HCEC 1CT (cell line): Measurements from ENCODE around the gene FILIP1.

Source experiments
- DNase-seq: peaks from one replicate; pipeline ENCODE4 v3.0.0-alpha.2; 2017

The FILIP1 gene

DNA sequence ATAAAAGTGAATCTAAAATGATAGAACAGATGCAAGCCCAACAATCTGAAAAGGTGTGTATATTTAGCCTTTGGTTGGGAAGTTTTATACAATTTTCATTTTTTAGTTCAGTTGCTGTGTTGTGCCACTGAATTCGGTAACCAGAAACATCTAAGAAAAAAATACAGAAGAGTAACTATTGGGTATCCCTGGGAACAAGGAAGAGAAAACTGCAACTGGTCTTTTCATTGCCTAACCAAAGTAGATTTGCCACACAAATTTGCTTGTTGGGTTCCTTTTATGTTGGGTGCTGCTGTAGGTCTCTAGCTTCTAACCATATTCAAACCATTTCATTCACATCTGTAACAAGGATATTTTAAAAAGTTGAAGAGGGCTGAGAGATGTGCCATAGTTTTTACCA, 206.2 kb downstream of the FILIP1 start:
- DNase-seq, result no peak

DNA sequence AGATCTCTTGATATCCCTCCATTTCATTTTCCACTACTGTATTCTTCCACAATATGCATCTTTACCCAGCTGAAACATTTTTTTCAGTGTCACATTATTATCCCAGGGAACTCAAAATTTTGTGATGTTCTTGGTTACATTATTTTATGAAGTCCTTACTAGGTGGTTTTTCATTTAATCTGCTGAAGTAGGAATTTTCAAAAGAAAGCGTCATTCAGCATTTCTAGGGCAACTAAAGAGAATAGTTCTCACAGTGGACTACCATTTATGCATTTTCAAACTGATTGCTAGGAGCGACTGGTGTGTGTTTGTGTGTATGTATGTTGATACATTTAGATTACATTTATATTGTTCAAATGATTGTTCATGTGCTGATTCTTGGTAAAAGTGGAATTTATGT, 206.6 kb downstream of the FILIP1 start:
- DNase-seq, result no peak

DNA sequence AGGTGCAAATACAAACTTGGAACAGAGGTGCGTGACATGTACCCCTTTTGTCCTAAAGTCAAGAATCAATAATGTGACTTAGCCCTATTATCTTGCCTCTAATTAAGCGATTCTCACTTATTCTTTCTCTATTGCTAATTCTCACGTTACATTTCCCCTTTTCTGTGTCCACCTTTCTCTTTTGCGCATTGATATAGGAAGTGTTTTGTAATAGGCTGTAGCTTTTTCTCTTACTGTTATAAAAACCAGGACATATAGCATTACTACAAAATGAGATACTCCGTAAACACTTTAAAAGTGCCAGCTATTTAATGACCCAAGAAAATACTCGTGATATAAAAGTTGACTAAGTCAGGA, 208.3 kb downstream of the FILIP1 start:
- peak; percentile 10 for DNase-seq

DNA sequence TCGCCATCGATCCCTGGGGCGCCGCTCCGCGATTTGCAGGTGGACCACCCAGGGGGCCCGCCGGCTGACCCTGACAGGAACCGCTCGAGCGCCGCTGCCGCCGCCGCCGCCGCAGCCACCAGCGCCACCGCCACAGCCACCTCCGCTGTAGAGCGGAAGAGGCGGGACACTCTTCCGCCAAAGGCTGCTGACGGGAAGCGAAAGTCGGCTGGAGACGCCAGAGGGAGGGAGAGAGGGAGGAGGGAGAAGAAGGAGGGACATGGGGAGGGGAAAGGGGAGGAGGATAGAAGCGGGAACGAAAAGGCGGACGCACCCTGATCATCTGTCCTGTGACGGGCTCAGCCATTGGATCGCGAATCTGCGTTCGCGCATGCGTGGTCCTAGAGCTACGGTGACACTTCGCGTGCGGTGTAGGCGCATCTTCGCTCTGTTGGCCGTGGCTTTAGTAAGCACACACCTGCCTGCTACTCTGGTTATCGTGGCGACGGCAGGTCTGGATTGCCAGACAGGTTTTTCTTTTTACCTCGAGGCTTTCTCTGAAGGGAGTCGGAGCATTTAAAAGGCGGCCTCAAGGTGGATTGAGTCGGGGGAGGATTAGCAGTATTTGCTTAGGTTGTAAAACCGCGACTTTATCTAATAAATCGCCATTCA, 208.8 kb downstream of the FILIP1 start, which contains the start of gene TMEM30A:
TMEM30A (minus strand) TSS at position 161 of the 651 bp plus-strand sequence; CDS start at position 7, 154 bp downstream.
- DNase-seq, result peak; percentile 99

DNA sequence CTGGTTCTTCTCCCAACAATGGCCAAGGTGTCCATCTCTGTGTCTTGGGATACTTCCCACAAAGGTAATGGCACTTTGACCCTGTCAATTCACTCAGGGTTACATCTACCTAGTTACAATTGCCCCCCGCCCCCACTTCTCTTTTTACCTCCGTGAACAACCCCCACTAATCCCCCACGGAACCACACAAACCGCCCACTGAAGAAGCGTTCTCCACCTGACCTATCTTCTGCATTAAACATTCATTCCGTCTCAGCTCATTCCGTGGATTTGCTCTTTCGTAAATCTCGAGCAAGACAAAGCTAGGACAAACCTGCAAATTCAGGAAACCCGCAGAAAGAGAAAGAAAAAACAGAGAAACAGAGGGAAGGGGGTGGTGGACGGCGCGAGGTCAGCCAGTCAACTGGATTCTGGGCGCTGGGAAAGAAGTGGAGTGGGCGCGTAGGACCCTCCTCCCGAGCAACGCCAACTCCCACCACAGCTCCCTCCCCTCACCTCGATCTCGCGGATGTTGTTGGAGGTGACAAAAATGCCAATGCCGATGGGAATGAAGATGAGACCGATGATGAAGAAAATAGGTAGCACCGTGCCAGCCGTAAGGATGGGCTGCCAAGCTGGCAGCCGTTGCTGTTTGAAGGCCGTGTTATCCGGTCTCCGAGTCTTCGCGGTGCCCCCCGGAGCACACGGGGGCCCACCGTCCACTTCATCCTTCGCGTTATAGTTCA, 209.5 kb downstream of the FILIP1 start:
- peak; percentile 19 for DNase-seq

DNA sequence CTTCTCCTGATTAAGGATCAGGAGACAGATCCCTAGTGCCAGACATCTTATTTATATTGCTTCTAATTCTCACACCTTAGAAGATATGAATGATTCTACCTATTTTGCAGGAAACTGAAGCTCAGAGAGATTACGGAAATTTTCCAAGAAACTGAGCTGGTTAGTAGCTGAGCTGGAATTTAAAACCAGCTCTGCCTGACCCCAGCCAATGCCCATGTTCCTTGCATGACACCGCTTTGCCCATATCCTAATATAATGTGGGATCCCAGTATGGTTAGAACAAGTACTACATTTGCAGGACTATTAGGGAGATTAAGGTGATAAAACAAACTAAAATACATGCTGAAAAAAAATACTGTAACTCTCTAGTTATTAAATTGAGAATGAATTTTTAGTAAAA, 210.9 kb downstream of the FILIP1 start:
- DNase-seq, result no peak

DNA sequence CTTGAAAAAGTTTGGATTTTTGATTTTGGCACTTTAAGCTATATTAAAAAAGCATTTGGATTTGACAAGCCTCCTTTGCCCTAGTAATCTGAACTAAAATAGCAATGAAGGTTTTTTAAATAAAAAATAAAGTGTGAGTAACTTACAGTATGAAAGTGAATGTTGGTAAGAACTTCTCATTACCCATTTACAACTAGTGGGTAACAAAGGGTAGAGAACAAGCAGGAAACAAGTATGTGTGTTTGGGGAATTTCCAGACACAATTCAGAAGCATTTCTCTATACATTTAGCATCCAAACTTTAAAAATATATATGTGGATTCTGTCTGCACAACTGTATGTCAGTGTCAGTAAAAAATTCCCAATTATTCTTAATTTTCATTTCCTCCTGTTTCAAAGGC, 211.9 kb downstream of the FILIP1 start:
- no peak for DNase-seq

DNA sequence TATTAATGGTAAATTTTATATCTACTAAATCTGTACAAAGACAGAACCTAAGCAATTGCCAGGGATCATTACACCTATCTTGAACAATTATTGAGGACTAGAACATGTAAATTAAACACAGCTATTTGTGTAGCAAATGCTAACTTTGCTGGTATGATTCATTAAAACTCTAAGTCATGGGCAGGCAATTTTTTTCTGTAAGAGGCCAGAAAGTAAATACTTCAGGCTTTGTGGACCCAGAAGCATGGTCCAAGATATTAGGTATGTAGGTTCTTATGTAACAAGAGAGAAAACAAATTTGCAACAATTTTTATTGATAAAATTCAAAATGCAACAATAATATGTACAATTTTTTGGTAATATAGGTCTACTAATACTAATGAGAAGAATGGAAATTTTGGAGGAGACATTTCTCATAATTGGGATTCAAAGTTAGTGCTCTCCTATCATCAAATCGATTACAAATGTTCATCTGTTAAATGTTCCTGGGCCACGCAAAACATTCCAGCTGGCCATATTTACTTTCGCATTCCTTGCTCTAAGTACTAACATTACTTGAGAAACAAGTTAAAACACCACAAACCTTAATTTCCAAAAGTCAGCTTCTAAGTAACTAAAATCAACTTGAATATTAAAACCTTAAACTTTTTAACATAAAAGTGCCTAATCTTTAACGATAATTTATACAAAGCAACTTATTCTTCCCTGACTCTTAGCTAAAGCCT, 213.3 kb downstream of the FILIP1 start:
- peak; percentile 11 for DNase-seq

DNA sequence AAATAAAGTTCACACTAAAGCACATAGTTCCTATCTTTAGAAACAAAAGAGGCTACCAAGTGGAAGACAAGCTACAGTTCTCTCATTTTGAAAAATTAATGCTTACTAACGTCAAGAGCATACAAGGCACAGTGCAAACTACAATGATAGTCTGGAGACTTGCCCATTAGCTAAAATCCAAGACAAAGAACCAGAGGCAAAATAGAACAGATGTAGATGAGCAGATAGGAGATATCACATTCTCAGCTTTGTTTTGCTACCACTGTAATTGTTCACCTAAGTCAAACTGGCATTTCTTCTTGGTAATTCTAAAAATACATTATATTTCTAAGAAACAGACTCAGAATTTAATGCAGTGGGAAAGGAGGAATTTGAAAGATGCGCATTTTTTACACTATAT, 214.2 kb downstream of the FILIP1 start:
- no peak for DNase-seq

DNA sequence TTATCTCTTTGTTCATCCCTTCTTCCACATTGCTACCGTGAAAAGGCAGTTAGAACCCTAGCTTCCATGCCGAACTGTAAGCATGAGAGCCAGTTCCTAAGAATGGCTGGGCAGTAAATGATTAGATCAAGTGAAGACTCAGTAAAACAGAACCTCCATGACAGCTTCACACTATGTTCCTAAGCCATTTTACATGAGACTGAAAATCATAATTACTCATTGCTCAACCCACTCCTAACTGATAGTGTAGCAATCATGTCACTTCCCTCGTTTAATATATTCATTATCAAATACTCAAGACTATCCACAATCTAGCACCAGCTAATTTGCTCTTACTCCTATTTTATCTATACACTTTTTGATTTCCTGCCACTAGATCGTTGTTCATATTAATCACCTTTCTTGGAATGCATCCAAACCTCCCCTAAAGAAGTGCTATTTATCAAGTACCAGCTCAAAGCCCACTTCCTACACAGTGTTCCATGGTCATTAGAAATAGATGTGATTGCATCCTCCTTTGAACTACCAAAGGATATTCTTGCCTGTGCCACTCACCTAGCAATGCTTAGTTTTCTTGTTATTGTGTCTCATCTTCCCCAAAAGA, 215.0 kb downstream of the FILIP1 start:
- DNase-seq, result no peak

DNA sequence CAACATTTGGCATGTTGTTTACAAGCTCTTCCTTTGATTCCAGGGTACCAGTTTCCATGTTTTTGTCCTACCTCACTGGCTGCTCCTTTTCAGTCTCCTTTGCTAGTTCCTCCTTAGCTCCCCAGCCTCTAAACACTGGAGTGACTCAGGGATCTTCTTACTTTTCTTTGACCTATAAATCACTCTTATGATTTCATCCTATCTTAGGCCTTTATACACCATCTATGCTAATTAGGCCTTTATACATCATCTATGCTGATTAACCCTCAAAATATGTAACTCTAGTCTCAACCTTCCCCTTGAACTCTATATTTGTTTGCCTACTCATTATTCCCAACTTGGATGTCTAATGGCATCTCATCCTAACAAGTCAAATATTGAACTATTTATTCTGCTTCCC, 218.5 kb downstream of the FILIP1 start:
- peak; percentile 99 for DNase-seq

DNA sequence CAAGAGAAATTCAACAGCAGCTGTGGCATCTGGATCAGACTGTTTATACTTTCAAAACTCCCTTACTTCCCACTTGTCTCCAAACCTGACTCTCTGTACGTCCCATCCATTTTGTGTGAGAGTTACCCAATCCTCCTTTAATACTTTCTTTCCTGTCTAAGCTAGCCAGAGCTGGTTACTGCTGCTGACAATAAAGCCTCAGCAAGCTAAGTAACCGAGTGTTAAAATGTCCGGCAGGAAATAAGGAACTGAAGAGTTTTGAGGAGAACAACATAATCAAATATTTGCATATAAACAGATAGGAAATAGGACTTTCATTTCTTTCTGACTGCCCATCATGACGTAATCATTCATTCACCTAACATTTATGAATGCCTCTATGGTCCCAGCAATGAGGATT, 220.6 kb downstream of the FILIP1 start:
- DNase-seq, result peak; percentile 10

DNA sequence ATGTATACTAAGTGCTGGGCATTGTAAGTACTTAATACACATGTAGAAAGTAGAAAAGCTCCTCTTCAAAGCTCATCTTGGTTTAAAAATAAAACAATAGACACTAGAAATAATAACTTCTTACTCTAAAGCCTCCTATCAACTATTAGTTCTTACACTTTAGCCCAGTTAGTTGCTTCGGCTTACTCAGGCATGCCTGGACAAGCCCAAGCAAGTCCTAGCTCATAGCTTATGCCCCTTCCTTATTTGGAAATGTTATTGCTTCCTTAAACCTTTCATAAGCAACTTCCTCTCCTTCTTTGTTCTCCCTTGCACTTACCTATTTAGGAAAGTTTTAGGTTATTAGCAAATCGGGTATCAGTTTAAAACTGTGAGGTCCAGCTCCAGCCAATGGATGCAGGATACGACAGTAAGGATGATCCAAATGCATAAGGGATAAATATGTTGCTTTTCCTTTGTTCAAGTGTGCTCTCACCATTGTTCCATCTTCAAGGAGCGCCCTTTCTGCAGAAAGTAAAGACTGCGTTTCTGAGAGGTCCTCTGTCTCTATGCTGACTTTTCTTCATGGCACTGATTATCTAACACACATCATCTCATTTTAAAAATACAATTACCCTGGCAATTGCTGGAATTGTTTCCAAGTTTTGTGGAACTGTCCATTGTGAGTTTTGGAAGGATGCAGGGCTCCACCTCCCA, 221.3 kb downstream of the FILIP1 start:
- peak; percentile 32 for DNase-seq

DNA sequence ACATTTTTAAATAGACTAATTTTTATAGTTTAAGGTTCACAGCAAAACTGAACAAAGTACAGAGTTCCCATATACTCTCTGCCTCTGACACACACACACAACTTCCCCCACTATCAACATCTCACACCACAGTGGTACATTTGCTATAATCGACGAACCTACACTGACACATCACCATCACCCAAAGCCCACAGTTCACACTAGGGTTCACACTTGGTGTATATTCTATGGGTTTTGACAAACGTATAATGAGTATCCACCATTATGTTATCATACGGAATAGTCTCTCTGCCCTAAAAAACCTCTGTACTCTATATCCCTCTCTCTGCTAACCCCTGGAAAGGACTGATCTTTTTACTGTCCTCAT, 224.6 kb downstream of the FILIP1 start:
- DNase-seq, result no peak

DNA sequence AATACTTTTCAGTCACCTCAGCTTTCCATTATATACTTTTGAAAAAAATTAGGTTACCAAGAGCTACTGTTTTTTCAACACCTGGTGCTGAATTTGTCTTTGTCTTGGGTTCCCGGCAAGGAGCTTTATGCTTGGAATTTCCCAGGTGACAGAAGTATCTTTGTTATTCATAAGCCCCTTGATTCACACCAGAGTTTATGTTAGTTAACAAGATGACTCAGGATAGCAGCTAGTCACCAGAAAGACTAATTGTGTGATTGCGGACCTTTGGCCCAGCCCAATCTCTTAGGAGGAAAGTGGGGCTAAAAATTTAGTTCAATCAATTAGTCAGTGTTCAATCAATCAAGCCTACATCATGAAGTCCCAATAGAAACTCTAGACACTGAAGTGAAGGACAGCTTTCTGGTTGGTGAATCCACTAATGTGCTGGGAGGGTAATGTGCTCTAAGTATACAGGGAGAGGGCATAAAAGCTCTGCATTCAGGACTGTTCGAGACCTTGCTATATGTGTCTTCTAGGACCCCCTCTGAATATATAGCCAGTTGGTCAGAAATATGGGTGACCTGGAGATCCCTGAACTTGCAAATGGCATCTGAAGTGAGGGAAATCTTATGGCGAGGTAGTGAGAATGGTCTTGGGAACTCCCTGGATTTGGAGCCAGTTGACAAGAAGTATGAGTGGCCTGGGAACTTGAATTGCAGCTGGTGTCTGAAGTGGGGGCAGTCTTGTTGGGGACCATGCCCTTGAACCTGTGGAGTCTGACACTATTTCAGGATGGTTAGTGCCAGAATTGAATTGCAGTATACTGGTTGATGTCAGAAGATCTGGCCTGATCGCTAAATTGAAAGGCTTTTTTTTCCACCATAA, 225.2 kb downstream of the FILIP1 start:
- DNase-seq, result peak; percentile 40

DNA sequence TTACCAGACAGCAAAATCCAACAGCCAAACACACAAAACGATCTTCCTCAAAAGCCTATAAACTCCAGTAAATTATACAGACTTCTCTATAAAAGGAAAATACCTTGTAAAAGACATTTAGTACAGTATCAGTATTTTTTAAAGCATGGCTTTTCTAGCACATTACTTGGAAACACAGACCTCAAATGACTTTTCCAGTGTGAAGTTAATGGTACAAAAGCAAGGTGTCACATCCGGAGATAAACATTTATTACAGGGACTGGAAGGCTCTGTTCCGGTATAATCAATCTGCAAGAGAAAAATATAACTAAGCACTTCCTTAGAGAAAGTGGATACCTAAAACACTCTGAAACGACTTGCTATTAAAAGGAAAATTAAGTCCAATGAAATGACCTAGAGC, 226.1 kb downstream of the FILIP1 start:
- DNase-seq, result no peak

DNA sequence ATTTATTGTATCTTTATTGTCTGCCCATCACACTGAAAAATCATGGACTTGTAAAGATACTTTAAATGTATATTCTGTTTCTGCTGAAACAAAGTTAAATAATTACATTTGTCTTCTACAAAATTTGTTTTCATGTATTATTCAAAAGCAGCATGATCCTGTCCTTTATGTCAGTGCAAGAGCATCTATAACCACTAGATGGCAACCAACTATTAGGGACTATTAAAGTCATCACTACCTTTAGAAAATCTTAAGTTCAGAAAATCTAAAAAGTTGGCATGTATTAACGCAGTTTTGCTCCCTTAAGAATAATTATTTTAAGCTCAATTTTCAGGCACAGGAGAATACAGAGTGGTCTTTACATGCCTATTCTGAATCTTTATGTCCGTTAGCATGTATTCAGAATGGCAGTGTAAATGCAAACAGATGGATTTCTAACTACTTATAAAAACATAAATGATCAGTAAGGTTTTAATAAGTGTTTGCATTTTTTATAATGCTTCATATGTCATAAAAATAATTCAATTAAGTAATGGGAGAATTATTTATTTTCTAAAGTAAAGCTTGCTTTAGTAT, 226.8 kb downstream of the FILIP1 start:
- peak; percentile 65 for DNase-seq

DNA sequence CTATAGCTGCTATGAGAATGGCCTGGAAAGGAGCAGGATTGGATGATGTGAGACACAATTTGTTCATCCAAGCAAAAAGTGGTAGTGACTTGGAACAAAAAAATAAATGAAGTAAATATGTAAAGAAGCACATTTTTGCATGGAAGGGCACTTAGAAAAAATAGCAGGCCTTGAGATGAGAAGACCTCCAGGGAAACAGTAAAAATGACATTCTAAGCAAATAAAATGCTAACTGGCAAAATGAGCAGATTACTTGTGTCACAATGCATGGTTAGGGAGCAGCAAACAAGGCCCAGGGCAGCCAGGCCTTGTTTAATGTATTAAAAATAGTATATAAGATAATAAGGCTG, 230.2 kb downstream of the FILIP1 start:
- DNase-seq, result no peak

DNA sequence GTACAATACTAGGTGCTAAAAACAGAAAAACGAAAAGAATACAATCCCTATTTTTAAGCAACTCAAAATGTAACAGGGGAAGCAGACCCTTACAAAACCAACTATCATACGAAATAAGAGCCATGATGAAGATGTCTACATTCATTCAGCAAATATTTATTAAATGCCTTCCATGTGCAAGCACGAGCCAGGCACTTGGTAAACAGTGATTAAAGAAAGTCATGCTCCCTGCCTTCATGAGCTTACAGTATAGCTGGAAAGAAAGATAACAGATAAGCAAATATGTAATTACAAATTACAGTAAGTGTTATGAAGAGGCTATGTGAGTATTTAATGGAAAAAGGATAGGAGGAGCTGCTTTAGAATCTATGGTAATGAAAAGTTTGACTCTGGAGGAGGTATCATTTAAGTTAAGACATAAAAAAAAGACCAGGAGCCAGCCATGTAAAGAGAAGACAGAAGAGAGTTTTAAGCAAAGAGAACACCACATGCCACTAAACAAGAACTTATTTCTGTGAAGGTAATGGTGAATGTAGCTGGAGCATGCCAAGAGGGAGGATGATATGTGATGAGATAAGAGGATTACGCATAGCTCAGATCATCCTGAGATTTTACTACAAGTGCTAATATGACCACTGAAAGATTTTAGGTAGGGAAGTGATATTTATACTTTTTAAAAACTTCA, 230.7 kb downstream of the FILIP1 start:
- no peak for DNase-seq

DNA sequence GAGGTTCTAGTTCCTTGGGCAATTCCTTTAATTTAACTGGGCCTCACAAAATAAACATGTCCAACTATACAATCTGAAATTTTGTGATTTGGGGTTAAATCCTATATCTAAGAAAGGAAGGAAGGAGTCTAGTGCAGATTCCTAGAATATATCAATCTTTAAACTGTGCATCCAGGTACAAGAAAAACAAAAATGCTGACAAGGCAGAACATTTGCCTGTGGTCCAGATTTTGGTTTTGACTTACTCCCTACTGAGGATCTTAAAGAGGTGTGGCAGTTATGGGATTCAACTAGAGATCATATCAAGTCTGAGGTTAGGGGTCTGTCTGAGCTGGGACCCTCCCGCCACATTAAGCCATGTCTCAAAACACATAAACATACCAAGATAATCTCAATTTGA, 232.3 kb downstream of the FILIP1 start:
- no peak for DNase-seq
